ENCODE results near the gene ATP9B.

ATP9B gene

DNA sequence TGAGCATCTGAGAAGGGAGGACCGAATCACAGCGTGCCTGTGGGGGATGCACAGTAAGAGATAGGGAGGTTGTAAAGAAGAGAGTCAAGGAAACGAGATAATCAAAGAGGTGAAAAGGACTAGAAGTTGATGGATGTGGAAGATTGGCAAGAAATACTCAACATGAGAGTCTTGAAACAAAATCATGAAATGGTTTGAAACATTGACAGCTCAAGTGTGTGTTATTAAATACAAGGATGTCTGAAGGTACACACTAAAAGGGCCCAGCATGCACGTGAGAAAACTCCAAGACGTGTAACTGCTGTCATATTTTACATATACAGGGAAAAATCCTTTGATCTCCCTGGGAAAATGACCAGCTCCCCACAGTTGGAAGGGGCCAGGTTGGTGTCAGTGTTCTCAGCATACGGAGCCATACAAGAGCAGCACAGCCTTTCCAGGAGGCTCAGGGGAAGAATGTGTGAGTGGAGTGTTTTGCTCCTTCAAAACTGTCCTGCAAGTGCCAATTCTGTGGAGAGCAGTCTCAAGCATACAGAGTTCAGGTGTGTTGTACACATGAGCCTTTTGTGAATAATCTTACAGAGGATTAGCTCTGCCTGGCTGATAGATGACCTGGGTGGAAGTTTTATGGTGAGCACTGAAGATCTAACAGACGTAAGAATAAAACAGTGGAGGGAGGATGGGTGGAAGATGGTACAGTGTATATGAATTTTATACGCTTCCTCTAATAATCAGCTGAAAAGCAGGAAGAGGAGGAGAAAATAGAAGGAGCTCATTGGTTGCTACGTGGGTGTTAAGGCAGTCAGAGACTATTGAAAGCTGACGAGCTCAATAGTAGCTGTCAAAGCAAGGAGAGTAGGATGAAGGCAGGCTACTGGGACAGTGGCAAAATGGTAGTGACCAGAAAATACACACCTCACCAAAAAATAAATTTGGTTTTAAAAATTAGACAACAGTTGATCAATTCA is 126.8 kb downstream of the ATP9B start:
- DNase-seq (ENCODE audit: low read depth in 2 of 2) = no peak

DNA sequence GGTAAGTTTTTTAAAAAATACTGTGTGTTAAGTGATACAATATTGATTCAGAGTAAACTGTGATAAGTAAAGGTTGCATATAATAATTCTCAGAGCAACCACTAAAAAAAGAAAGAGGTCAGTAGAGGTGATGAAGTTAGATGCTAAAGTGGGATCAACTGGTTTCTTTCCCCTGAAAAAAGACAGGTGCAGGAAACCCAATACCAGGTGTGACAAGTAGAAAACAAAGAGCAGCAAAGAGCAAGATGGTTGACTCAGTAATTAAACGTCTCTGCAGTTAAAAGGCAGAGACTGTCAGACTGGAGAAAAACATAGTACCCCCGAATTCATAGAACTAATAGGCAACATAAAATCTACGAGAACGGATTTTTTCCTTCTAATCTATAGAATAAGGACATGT is 128.3 kb downstream of the ATP9B start:
- DNase-seq (ENCODE audit: low read depth in 2 of 2) = no peak

DNA sequence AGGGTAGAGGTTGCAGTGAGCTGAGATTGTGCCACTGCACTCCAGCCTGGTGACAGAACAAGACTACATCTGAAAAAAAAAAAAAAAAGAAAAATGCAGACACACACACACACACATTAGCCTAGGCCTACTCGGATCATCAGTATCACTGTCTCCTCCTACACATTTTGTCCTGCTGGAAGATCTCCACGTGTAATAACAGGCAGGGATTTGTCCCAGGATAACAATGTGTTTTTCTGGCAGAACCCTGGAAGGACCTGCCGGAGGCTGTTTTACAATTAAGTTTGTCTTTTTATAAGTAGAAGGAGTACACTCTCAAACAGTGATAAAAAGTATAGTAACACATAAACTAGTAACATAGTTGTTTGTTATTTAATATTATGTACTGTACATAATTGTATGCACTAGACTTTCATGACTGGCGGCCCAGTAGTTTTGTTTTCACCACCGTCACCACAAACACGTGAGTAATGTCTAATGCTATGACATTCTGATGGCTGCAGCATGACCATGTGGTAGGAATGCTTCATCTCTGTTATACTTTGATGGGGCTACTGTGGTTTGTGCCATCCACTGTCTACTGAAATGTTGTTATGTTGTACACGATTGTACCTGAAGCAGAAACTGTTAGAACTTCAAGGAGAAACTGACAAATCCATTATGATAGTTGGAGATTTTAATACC is 130.6 kb downstream of the ATP9B start:
- peak in 1 of 2 experiments; percentile 20 for DNase-seq (ENCODE audit: low read depth in 2 of 2)

DNA sequence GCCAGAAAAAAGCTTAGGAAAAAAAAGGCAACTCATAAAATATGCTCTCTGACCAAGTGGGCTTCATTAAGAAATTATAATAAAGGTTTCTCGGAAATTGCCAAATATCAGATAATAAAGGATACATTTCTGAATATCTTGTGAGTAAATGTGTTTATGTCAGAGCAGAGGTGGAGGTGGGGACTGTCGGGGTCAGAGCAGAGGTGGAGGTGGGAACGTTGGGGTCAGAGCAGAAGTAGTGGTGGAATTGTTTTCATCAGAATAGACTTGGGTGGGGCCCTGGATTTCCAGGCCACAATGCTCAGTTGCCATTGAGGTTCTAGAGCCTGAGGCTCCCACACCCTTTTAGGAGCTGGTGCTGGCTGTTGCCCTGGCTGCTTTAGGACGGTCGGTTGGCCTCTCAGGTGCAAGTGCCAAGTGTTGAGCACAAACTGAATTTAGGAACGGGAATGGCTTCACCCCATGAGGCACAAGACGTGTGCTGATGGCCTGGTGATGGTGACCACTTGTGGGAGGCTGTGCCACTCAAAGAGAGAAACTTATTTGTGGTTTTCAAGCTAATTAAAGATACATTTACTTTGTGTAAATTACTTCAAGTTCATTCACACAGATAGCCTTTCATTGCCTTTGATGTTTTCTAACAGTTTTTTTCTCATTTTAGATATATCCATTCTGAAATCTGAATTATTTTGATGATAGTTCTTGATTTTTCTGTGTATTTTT is 131.5 kb downstream of the ATP9B start:
- DNase-seq (ENCODE audit: low read depth in 2 of 2) = no peak

DNA sequence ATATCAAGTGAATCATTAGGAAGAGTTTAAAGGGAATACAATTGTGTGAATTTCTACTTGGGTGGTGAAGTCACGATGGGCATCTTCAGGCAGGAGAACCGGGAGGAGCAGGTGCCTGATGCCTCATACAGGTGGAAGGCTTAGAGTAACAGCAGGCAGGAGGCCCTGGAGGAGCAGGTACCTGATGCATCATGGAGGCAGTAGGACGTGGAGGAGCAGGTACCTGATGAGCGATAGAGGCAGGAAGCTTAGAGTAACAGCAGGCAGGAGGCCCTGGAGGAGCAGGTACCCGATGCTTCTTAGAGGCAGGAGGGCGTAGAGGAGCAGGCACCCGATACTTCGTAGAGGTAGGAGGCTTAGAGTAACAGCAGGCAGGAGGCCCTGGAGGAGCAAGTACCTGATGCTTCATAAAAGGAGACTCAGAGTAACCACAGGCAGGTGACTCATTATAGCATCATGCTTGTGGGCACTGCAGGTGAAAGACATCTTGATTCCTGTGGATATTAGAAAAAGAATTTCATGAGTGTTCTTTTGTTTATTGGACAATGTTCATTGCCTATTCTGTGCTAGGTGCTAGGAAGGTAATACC is 133.9 kb downstream of the ATP9B start:
- DNase-seq (ENCODE audit: low read depth in 2 of 2) = no peak

DNA sequence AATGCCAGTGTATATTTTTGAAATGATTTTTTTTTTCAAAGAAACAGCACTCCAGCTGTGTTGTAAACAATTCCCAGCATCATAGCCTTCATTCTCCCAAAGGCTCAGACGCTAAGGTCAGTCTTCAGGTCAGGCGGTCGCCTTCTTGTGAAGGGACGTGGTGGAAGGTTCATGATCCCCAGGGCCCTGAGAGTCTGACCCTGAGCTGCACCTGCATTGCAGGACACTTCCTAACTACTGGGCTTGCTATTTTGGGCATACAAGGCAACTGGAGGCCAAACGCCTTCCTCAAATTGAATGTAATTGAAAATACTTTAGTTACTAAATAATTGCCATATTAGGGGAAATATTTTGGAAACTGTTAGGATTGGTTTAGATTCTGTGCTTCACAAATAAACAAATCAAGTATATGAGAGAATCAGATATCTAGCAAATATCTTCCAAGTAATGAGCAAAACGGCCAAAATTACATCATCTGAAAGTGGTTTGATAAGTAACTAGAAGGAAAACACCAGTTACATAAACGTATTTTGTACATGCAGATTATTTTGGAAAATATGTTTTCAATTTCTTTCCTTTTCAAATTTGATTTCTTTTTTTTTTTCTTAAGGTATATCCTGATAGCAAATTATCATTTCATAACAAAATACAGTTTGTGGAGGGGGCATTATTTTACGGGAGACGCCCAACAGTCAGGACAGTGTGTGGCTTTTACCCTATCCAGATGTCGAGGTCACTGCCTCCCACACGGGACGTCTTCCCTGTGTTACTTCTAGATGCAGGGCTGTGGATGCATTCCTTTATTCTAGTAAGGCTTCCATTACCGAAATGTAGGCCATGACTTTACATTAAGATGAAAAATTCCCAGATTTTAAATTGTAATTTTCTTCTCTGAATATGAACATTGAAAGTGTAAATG is 136.0 kb downstream of the ATP9B start:
- DNase-seq (ENCODE audit: low read depth in 2 of 2) = no peak

DNA sequence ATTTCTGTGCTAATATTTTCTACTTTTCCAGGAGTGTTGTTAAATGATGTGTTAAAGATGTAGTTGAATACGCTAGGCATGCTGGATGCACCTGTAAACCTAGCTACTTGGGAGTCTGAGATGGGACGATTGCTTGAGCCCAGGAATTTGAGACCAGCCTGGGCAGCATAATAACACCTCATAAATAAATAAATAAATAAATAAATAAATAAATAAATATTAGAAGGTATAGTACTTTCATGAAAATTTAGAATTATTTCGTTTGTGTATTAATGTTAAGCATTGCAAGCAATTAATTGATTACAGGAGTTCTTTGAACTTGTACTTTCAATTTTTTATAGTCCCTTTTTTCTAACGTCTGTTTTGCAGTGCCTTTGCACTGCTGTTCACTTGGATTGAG is 137.2 kb downstream of the ATP9B start:
- no peak for DNase-seq (ENCODE audit: low read depth in 2 of 2)

DNA sequence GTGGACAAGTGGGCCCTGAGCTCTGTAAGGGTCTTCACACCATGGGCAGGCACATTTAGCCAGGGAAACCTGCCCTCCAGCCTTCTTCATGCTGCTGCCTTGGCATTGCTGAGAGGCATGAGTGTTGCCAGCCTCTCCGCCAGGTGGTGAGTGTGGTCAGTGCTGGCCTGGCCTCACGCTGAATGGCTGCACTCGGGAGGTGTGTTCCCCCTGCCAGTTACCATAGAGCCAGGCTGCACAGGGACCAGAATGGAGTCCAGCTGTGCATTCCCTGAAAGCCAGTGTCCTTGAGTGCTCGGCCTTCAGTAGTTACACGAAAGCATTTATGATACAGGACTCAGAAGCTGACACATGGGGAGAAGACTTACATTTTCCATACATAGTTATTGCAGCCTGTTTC is 139.7 kb downstream of the ATP9B start:
- DNase-seq (ENCODE audit: low read depth in 2 of 2) = no peak

DNA sequence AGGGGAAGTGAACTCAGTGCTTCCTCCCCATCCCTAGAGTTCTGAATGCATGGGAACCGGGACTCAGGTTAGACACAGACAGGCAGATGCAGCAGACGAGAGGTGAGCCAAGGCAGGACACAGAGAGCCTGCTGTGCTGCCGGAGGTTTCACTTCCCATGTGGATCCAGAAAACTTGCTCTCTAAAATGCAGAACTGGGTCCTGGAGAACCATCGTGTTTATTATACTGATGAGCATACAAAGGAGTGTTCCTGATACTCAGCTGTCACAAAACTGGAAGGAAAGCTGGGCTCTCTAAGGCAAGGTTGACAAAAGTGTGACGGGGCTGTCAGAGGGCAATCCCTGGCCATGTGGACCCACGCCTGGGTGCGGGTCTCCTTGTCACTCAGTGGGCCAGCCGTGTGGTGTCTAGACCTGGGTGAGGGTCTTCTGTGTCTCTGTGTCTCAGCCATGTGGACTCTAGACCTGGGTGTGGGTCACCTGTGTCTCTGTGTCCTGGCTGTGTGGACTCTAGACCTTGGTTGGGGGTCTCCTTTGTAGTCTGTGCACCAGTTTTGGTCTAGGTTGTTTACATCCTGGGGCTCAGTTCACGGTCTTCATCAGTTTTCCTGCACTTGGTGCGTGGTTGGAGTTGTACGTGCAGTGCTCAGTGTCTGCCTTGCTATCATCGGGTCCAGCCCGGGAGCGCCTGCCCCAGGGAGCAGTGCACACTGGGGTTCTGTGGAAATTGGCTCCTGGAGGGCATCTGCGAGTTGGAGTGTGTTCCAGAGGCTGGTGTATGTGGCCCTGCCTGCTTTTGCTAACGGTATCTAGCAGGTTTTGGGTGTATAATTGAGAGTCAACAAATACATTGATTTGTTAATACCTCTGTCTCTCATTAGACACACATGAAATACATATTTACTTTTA is 141.1 kb downstream of the ATP9B start:
- no peak for DNase-seq (ENCODE audit: low read depth in 2 of 2)

DNA sequence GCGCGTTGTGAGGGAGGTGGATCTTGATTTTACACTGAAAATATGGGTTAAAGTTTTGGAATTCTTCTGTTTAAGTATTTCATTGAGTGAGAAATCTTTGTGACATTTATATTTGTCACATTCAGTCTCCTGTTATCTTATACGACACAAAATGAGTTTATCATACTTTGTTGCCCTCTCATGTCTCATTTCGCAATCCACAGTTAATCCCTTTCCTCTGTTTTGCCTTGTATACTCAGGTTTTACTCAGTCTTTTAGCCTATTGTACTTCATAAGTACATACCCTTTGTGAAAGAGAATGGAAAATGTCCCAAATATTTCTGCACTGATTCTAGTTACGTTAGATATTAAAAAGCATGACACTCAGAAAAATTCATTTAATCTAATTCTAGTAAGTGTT is 142.7 kb downstream of the ATP9B start:
- no peak for DNase-seq (ENCODE audit: low read depth in 2 of 2)

DNA sequence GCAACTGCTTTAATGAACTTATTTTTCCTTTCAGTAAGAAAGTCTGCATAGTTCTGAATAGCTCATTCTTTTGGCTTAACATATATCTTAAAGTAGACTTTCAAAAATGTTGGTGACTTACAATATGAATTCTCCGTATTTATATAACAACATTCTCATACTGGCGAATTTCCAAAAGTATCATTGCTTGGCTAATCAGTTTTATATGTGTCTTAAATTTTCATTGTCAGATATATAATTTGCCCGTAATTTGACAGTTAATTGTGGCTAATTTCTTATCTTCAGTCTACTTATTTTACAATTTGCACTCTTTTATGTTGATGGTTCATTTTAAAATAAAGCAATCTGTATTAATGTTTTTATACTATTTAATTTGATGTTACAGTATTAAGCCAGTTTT is 144.9 kb downstream of the ATP9B start:
- DNase-seq (ENCODE audit: low read depth in 2 of 2) = no peak

DNA sequence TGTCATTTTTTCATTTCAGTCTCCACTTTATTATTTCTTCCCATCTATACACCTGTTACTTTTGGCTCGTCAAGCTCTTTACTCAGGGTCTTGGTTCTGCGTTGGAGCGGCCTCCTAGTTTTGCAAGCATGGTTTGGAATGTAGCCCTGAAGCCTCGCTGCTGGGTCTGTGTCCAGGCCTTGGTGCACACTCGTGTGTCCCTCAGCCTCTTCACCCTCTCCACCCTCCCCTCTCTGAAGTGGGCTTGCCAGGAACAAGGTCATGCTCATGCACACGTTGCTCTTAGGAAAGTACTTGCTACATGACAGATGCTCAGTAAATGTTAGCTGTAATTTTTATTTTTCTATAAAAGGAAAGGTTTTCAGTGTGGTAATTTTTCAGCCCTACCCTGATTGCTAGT is 147.0 kb downstream of the ATP9B start:
- DNase-seq (ENCODE audit: low read depth in 2 of 2) = no peak

DNA sequence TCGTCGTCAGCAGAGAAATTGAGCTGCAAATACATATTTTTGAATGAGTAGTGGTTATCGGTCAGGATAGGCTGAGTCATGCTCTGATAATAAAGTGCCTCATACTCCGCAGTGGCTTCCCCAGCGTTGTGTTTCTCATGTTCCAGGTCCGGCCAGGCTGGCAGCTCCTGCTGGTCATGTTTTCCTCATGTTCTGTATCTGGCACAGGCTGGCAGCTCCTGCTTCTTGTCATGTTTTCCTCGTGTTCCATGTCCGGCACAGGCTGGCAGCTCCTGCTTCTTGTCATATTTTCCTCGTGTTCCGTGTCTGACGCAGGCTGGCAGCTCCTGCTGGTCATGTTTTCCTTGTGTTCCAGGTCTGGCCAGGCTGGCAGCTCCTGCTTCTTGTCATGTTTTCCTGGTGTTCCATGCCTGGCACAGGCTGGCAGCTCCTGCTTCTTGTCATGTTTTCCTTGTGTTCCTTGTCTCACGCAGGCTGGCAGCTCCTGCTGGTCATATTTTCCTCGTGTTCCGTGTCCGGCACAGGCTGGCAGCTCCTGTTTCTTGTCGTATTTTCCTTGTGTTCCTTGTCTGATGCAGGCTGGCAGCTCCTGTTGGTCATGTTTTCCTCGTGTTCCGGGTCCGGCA is 148.9 kb downstream of the ATP9B start:
- no peak for DNase-seq (ENCODE audit: low read depth in 2 of 2)

DNA sequence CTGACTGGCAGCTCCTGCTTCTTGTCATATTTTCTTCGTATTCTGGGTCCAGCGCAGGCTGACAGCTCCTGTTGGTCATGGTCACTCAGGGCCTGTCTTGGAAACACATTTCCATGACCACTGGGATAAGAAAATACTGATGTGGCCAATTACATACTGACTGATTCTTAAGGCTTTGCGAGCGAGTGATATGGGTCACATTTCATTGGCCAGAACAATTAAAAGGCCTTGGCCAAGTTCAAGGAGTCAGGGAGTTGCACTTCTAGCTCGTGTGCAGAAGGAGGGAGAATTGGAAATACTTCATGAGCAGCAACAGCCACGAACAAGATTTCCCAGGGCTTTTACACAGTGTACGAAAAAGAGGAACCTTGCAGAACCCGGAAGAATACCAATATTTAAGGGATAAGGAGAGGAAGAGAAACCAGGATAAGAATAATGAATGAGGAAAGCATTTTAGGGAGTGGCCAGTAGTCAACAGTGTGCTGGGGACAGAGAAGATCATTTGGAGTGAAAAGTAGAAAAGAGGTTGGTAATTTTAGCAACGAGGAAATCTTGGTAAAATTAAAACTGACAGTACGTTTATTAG is 149.5 kb downstream of the ATP9B start:
- no peak for DNase-seq (ENCODE audit: low read depth in 2 of 2)

DNA sequence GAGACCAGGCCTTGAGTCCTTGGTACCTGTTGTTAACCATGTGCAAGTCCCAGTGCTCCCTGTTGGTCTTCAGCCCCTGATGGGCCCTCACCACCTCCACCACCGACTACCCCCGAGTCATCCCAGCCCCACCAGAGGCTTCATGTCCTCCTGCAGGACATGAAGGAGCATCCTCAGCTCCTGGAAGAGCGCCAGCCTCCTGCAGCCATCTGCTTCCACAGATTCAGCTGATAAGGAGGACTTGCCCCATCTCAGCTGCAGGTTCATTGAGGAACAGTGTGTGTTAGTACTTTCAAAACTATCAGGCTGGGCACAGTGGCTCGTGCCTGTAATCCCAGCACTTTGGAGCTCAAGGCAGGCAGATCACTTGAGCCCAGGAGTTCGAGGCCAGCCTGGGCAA is 151.9 kb downstream of the ATP9B start:
- no peak for DNase-seq (ENCODE audit: low read depth in 2 of 2)

DNA sequence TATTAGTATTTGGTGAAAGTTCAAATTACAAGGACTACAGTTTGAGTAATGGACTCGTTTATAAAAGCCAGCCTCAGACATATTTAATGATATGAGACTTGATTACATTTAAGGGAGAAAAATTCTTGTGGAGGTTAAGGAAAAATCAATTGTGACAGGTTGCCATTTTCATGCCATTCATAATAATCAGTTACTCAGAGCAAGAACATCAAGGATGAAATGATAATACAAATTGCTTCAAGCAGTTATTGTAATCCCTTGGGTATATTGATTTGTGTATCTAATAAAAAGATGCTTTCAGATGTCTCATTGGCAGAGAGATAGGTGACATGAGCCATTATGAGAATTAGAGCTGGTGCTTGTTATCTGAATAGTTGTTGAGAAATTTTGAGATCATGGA is 153.6 kb downstream of the ATP9B start:
- no peak for DNase-seq (ENCODE audit: low read depth in 2 of 2)

DNA sequence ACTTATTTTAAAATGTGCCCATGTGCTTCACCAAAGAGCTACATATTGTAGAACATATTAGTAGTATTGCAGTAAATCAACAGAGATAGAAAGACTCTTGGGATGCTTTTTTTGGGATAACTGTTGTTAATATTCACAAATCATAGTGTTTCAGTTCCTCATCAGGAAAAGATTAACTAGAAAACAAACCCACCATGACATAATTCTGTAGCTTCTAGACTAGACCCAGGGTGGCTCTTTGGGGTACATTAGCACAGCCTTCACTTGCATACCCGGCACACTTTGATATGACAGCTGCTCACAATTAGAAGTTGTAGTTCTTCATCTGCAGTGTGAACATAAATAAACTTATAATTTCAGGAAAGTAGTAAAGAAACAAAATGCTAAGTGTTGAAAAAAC is 154.2 kb downstream of the ATP9B start:
- no peak for DNase-seq (ENCODE audit: low read depth in 2 of 2)

DNA sequence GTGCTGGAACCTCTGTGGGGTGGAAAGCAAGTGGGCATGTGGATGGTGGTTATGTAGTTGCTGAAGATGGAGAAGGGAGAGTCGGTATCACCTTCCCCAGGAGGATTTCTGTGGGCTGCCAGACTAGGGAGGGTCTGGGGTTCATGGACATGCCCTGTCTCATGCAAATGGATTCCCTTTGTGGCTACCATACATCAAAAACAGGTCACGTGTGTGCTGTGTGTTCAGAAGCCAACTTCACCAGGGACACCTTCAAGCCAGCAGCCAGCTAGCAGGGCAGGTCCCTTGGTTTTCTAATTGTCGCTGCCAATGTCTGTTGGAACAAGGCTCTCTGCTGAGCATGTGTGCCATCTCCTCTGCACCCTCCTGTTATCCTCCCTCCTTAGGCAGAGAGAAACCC is 155.2 kb downstream of the ATP9B start:
- no peak for DNase-seq (ENCODE audit: low read depth in 2 of 2)

DNA sequence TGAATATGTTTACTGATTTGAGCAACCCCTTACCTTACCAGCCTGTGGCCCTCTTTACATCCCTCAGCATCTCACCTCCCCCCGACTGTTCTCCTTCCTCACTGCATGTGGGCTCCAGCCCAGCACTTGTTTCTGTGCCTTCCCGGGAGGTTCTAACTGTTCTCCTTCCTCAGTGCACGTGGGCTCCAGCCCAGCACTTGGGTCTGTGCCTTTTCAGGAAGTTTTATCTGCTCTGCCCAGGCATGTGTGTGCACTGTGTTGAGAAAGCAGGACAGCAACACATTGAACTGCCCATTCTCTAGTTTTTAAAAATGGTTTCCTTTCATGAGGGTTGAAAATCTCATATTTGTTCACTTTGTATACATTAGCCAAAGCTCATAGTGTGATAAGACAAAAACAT is 158.4 kb downstream of the ATP9B start:
- no peak for DNase-seq (ENCODE audit: low read depth in 2 of 2)

Measured in fibroblast of skin of left quadriceps (primary cell).